IPS-15b (cell line): ENCODE results near the gene ZNF878.
A peak's percentile ranks its signal among the peaks of the same experiment; 100 is the strongest.
"Not testable (repeated sequence)": the region's sequence is repeated elsewhere in the genome, so short reads cannot be mapped to it uniquely, and the experiment has no call there.

Experiments used
- H3K27me3 ChIP-seq: one replicate; pipeline ENCODE4 v1.6.1; 2013; ENCODE audit warnings: low read length; ENCODE audit not compliant: control insufficient read depth, insufficient read depth
- H3K36me3 ChIP-seq: one replicate; pipeline ENCODE4 v1.6.1; 2013; ENCODE audit warnings: low read length; ENCODE audit not compliant: control insufficient read depth, insufficient read depth
- H3K4me1 ChIP-seq: one replicate; pipeline ENCODE4 v1.6.1; 2013; ENCODE audit warnings: mild to moderate bottlenecking, low read length; ENCODE audit not compliant: control insufficient read depth, insufficient read depth
- H3K4me3 ChIP-seq: one replicate; pipeline ENCODE4 v1.5.1; 2013; ENCODE audit warnings: low read depth, low read length
- H3K9ac ChIP-seq: one replicate; pipeline ENCODE4 v1.6.1; 2013; ENCODE audit warnings: low read depth, mild to moderate bottlenecking, low read length
- H3K9me3 ChIP-seq: one replicate; pipeline ENCODE4 v1.6.1; 2013; ENCODE audit warnings: mild to moderate bottlenecking, low read length; ENCODE audit not compliant: control insufficient read depth, insufficient read depth

ZNF878 gene

GRCh38 chr19:12052497-12053169, at the start of gene ZNF878:
ZNF878 (minus strand) TSS chr19:12052961; CDS start chr19:12052801, 160 bp downstream.
- no peaks in the 10 kb centered on the region for H3K9me3 ChIP-seq
- peaks cover 2% of the 10 kb centered on the region for H3K4me1 ChIP-seq
- no peaks in the 10 kb centered on the region for H3K36me3 ChIP-seq
- peak within 1 kb of the TSS; percentile 85 for H3K9ac ChIP-seq
- H3K27me3 ChIP-seq = peaks cover 2% of the 10 kb centered on the region
- H3K4me3 ChIP-seq = peak within 1 kb of the TSS; percentile 93

- H3K36me3 ChIP-seq = peaks cover 4% of the 10 kb centered on the region
- no peaks in the 10 kb centered on the region for H3K27me3 ChIP-seq
- peaks cover 10% of the 10 kb centered on the region for H3K9me3 ChIP-seq
- H3K4me3 ChIP-seq = no peak overlapping the region
- H3K9ac ChIP-seq = no peak overlapping the region
- no peaks in the 10 kb centered on the region for H3K4me1 ChIP-seq
Measured at GRCh38 chr19:12098040-12098439, 45.3 kb upstream of the ZNF878 start.

GRCh38 chr19:12095111-12095790, 42.5 kb upstream of the ZNF878 start:
- Histone ChIP-seq H3K4me3 (no peak overlapping the region), H3K9ac (no peak overlapping the region), H3K27me3 (no peaks in the 10 kb centered on the region), H3K36me3 (peaks cover 4% of the 10 kb centered on the region), H3K9me3 (peaks cover 10% of the 10 kb centered on the region), H3K4me1 (no peaks in the 10 kb centered on the region)

- Histone ChIP-seq H3K4me3 (no peak overlapping the region), H3K9ac (no peak overlapping the region), H3K36me3 (peaks cover 4% of the 10 kb centered on the region), H3K9me3 (peaks cover 10% of the 10 kb centered on the region), H3K4me1 (no peaks in the 10 kb centered on the region), H3K27me3 (no peaks in the 10 kb centered on the region)
Measured at GRCh38 chr19:12093777-12094176, 41.0 kb upstream of the ZNF878 start.

- Histone ChIP-seq H3K9ac (peak overlapping the region; percentile 1), H3K4me3 (peak overlapping the region; percentile 96), H3K36me3 (peaks cover under 1% of the 10 kb centered on the region), H3K4me1 (no peaks in the 10 kb centered on the region), H3K9me3 (peaks cover 6% of the 10 kb centered on the region), H3K27me3 (no peaks in the 10 kb centered on the region)
Measured at GRCh38 chr19:12092956-12093355, 40.2 kb upstream of the ZNF878 start.

- Histone ChIP-seq H3K9me3 (peaks cover 5% of the 10 kb centered on the region), H3K9ac (peak overlapping the region; percentile 90), H3K36me3 (no peaks in the 10 kb centered on the region), H3K4me3 (peak overlapping the region; percentile 96), H3K27me3 (no peaks in the 10 kb centered on the region), H3K4me1 (no peaks in the 10 kb centered on the region)
Measured at GRCh38 chr19:12092065-12092867, 39.5 kb upstream of the ZNF878 start.

- no peak overlapping the region for H3K9ac ChIP-seq
- no peak overlapping the region for H3K4me3 ChIP-seq
- no peaks in the 10 kb centered on the region for H3K36me3 ChIP-seq
- no peaks in the 10 kb centered on the region for H3K9me3 ChIP-seq
- H3K27me3 ChIP-seq = no peaks in the 10 kb centered on the region
- no peaks in the 10 kb centered on the region for H3K4me1 ChIP-seq
Measured at GRCh38 chr19:12090807-12091206, 38.0 kb upstream of the ZNF878 start.

- no peaks in the 10 kb centered on the region for H3K27me3 ChIP-seq
- H3K9me3 ChIP-seq = peaks cover 3% of the 10 kb centered on the region
- no peak overlapping the region for H3K4me3 ChIP-seq
- H3K36me3 ChIP-seq = peaks cover 6% of the 10 kb centered on the region
- no peaks in the 10 kb centered on the region for H3K4me1 ChIP-seq
- no peak overlapping the region for H3K9ac ChIP-seq
Measured at GRCh38 chr19:12085074-12085818, 32.5 kb upstream of the ZNF878 start.

GRCh38 chr19:12083336-12083735, 30.6 kb upstream of the ZNF878 start:
- H3K9me3 ChIP-seq = peaks cover 13% of the 10 kb centered on the region
- not testable (repeated sequence) for H3K4me1 ChIP-seq, H3K9ac ChIP-seq, H3K4me3 ChIP-seq, H3K27me3 ChIP-seq, H3K36me3 ChIP-seq

- H3K4me3 ChIP-seq = no peak overlapping the region
- H3K9ac ChIP-seq = no peak overlapping the region
- H3K9me3 ChIP-seq = peaks cover 58% of the 10 kb centered on the region
- no peaks in the 10 kb centered on the region for H3K4me1 ChIP-seq
- H3K27me3 ChIP-seq = no peaks in the 10 kb centered on the region
- peaks cover 53% of the 10 kb centered on the region for H3K36me3 ChIP-seq
Measured at GRCh38 chr19:12077375-12077774, 24.6 kb upstream of the ZNF878 start.

- H3K4me3 ChIP-seq, H3K9ac ChIP-seq, H3K4me1 ChIP-seq, H3K27me3 ChIP-seq: not testable (repeated sequence)
- Histone ChIP-seq H3K9me3 (peaks cover 61% of the 10 kb centered on the region), H3K36me3 (peaks cover 56% of the 10 kb centered on the region)
Measured at GRCh38 chr19:12076331-12076730, 23.6 kb upstream of the ZNF878 start.
